GM21360 (cell line): Measurements from ENCODE around the gene FAM170B.

Experiments used
- ATAC-seq: cut with Tn5 transposase; IDR thresholded peaks from one replicate; pipeline ENCODE4 v1.9.1; 2021; ENCODE audit warnings: mild to moderate bottlenecking, moderate library complexity; ENCODE audit not compliant: unreplicated experiment

Gene FAM170B

GRCh38 chr10:49129376-49129775, 4.4 kb downstream of the FAM170B start:
- no peak for ATAC-seq

DNA sequence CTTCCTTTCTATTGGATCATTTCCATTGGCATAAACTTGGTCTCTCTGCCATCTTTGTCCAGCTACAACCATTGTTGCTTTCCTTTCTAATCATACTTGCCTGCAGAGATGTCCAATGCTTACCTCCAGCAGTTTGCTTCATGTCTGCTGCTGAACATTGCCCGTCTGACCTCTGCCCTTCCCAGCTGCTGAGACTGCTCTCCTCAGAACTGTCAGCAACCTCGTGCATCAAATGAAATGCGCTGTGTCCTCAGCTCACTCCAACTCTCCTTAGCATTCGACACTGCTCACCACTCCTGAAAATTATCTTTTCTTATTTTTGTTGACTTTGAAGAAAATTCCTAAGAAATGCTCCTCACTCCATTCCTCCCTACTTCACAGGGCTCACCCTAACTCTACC, 5.0 kb downstream of the FAM170B start:
- no peak for ATAC-seq

DNA sequence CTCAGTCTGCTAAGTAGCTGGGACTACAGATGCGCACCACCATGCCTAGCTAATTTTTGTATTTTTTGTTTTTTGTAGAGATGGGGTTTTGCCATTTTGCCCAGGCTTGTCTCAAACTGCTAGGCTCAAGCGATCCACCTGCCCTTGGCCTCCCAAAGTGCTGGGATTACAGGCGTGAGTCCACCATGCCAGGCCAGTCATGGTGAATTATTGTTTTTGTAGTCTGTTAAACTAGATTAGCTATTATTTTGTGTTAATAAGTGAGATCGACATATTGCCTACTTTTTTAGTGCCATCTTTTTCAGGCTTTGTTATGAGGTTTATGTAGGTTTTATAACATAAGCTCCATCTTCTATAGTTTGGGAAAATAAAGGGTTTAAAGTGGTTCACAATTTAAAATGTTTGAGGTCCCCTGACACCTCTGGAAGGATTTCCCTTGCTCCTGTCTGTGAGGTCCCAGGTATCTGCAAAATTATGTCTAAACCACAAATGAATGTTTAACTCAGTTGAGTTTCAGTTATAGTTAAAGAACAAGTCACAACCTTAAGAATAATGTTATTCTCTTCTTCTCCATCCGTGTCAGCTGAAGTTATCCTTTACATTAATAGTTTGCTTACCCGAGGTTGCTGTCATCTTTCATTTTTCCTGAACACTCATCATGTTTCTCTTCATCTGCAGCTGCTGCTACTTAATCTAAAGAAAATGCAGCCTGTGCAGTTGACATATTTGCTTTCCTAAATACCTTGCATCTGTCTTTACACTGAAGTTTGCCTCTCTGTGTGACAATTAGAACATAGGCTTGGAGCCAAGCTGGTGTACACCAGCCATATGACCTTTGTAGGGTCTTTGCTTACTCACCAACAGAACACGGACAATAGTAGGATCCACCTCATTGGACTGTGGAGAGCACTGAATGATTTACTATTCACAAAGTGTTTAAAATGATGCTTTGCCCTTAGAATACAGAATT, 9.6 kb downstream of the FAM170B start:
- ATAC-seq: no peak

DNA sequence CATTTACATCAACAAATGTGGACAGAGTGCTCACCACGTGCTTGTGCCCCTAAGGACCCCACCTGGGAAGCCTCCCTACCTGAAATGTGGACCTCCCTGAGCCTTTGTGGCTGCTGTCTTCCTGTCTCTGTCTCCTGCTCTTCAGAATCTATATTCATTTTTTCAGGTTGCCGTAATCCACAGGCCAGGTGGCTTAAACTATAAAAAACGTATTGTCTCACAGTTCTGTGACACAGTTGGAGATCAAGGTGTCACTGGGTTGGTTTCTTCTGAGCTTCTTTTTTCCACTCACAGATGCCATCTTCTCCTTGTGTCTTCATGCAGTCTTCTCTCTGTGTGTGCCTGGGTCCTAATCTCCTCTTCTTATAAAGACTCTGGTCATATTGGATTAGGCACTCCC, 12.9 kb downstream of the FAM170B start:
- ATAC-seq: no peak

- no peak for ATAC-seq
These were observed 14.1 kb downstream of the FAM170B start for GRCh38 chr10:49119746-49120145.

- ATAC-seq: no peak
These were observed 15.3 kb downstream of the FAM170B start for GRCh38 chr10:49118430-49119074.

DNA sequence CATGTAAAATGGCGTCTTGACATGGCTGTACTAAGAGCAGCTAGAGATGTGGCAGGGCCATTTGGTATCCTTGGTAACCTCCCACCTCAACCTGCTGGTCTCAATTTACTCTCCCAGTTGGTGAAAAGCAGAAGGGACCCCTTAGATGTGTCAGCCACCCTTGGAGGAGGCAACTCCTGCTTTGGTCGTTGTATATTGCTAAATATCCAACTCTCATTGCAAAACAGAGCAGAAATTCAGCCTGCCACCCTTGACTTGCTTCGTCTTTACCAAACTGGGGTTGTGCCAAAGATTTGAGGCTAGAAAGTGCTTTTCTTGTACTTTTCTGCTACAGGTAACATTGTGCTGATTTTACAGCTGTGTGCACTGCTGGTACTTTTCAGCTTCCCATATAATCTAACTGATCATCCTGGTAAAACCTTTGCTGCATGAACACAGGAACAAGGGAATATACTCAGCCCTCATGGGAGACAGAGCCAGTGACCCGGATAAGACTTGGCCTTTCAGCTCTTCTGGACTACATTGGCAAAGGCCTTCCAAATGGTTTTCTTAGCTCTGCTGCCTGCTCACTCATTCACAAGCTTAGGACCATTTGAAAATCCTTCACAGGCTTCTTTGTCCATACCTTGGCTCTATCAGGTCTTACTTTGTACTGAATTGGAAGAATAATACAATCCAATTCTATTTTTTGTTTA, 16.3 kb downstream of the FAM170B start:
- no peak for ATAC-seq

GRCh38 chr10:49116509-49117375, 17.1 kb downstream of the FAM170B start:
- no peak for ATAC-seq

DNA sequence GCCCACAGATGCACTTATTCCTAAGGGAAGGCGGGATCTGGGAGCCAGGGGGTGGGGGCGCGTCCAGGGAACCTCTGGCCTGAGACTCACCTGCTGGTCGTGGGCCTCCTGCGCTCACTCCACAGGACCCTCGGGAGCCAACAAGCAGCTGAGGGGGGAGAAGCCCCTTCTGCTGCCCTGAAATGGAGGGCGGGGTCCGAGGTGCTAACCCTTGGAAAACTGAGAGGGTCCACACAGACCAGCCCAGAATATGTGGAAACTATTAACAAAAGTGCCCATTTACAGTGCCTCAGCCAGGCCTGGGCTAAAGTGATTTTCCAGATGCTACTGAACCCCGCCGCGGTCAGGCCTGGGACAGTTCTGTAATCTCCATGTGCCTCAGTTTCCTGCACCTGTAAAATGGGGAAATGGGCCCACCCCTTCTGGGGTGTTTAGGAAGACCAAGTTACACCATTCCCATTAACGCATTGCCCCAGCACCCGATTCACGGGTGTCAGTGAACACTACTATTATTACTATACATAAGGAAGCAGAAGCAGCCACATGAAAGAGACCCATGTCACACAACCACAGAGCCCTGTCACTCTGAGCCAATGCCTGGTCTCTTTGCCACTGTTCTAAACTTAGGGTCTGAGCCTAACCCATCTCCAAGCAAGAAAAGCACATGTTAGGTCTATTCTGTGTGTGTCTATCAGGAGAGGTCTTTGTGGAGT, 17.9 kb downstream of the FAM170B start:
- ATAC-seq: no peak

GRCh38 chr10:49115015-49115795, 18.6 kb downstream of the FAM170B start, which contains the start of gene VSTM4:
VSTM4 (minus strand) TSS chr10:49115522; CDS start chr10:49115485, 37 bp downstream.
- ATAC-seq: no peak

DNA sequence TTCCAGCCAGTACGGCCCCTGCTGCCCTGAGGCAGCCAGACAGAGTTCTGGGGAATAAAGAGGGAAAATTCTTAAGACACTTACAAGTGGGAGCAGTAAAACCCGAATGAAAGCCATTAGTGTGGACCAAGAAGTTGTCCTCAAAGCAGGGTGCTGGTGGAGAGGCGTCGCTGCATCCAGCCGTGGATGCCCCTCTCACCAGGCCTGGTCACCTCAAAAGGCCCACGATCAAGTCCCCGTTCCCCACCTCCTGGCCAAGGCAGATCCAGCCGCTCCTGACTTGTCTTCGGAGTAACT, 19.2 kb downstream of the FAM170B start:
- no peak for ATAC-seq

GRCh38 chr10:49113741-49114141, 20.1 kb downstream of the FAM170B start:
- ATAC-seq: no peak

DNA sequence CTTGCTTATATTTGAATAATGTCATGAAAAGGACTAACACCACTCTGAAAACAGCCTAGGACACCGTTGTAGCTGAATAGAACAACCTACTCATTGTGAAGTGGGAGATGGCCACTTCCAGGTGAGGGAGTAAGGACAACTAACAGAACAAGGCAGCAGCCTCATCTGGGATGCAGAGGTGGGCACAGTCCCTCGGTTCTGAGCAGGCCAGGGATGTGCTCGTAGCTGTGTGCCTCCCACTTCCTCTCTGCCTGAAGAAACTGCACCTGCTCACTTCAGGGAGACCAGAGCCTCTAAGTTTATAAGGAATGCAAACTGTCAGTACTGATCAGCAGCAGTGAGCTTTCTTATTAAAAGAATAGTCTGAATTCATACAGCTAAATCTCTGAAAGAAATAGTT, 21.0 kb downstream of the FAM170B start:
- no peak for ATAC-seq

GRCh38 chr10:49112098-49112497, 21.7 kb downstream of the FAM170B start:
- ATAC-seq: no peak

DNA sequence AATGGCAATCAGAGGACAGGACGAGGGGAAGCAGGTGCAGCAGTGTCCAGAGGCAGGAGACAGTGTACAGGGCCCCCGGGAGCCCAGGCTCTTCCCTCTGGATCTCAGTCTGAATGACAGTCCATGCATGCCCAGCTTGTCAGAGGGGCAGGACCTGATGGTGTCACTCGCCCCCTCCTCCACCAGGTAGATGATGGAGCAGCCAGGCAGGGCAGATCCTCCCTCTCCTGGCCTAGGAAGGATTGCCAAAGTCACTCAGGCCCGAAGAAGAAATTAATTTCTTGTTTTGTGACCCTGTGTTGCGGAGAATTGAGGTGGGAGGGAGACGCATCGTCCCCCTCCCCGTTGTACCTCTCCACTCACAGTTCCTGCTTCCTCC, 22.5 kb downstream of the FAM170B start:
- no peak for ATAC-seq

GRCh38 chr10:49110684-49111319, 23.0 kb downstream of the FAM170B start:
- no peak for ATAC-seq

DNA sequence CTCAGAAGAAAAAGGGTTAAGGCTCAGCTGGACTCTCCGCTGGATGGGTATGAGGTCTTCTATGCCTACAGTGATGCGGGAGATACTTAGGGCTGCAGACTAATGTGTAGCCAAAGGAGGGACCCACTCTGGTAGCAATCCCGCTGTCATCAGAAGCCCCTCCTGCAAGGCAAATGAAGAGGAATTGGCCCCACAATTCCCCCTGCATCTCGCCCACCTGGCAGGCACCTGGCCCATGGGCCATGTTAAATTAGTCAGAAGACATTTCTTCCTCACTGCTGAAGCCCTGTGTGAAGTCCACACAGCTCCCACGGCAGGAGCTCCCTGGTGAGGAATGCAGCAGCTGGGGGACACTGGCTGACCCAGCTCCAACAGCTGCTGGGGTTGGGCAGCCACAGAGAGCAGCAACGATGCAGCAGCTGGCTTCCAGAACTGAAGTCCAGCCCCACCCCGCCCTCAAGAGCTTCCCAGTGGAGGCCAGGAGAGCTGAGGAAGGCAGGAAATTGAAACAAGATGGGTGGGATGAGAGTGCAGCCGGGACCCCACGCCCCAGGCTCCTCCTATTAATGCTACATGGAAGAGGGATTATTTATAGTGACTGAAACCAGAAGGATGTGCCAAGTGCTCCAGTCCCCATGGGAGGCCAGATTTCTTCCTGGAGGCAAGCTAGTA, 24.0 kb downstream of the FAM170B start:
- ATAC-seq: no peak

DNA sequence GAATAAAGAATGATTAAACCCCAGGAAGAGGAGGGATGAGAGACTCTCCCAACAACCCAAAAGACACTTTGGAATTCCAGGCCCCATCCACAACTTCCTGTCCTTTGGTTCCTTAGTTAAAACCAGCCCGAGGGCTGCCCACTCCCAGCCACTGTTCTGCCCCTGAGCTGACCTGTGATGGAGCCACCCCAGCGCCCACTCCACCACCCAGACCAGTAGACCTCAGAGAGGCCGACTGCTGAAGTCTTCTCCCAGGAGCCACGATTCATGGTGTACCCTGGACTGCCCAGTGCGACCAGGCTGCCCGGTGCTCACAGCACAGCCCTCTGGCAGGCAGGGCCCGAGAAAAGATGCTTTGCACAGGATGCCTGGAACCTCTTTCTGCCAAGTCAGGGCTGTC, 25.2 kb downstream of the FAM170B start:
- no peak for ATAC-seq
